HEK293 (cell line): Measurements from ENCODE around the gene FLT4.

Source experiments
- CTCF ChIA-PET: fragments of 350-600 bp; formaldehyde crosslinking; extraction: SDS; loops from one replicate; lab custom pipeline; 2021; ENCODE audit warnings: antibody characterized with exemption; lab: Yijun Ruan, JAX
- POLR2A ChIA-PET: fragments of 300-600 bp; formaldehyde crosslinking; extraction: SDS; loops from one replicate; lab custom pipeline; 2020; ENCODE audit warnings: antibody characterized with exemption, inconsistent platforms; lab: Yijun Ruan, JAX
- H3K27ac ChIP-seq: fragments of 200-500 bp; sonication (Bioruptor generic); 2 replicates; pipeline ENCODE4 v1.5.1; 2014; ENCODE audit warnings: low read depth, low read length, control low read depth, inconsistent platforms; ENCODE audit errors: extremely low read depth
- H3K36me3 ChIP-seq, 2 experiments: fragments of 200-500 bp in 1 of 2; sonication (Bioruptor generic) in 1 of 2; 1 replicate in 1 of 2; 2 replicates in 1 of 2; pipeline ENCODE4 v1.5.1; 2014 to 2017; ENCODE audit warnings: inconsistent platforms in 2 of 2, low read length in 2 of 2; ENCODE audit not compliant: control insufficient read depth in 2 of 2, insufficient read depth in 1 of 2
- H3K4me1 ChIP-seq: fragments of 200-500 bp; sonication (Bioruptor generic); 2 replicates; pipeline ENCODE4 v1.5.1; 2014; ENCODE audit warnings: mild to moderate bottlenecking, low read length, inconsistent platforms; ENCODE audit not compliant: control insufficient read depth, insufficient read depth
- H3K4me3 ChIP-seq: 2 replicates; pipeline ENCODE4 v1.5.1; 2011; ENCODE audit warnings: low read depth, mild to moderate bottlenecking, control low read depth, low read length, moderate library complexity
- H3K9me3 ChIP-seq: fragments of 200-500 bp; sonication (Bioruptor generic); 2 replicates; pipeline ENCODE4 v1.5.1; 2014; ENCODE audit warnings: low read depth, low read length, inconsistent platforms; ENCODE audit not compliant: control insufficient read depth, insufficient read depth
- AEBP2 ChIP-seq: fragments of 450-650 bp; formaldehyde crosslinking; IDR thresholded peaks from 2 replicates; pipeline ENCODE4 v1.5.1; 2016; ENCODE audit warnings: missing biosample characterization, missing genetic modification characterization, borderline replicate concordance
- HOXC10 ChIP-seq: sonication (generic); formaldehyde crosslinking; IDR thresholded peaks from 2 replicates; pipeline ENCODE4 v1.8.1; 2023; ENCODE audit warnings: mild to moderate bottlenecking, missing genetic modification reagents
- HOXD13 ChIP-seq: sonication (generic); formaldehyde crosslinking; IDR thresholded peaks from 2 replicates; pipeline ENCODE4 v1.8.0; 2022; ENCODE audit warnings: missing genetic modification reagents, borderline replicate concordance
- KLF7 ChIP-seq: fragments of 450-650 bp; formaldehyde crosslinking; IDR thresholded peaks from 2 replicates; pipeline ENCODE4 v1.5.1; 2016; ENCODE audit warnings: missing biosample characterization, missing genetic modification characterization, borderline replicate concordance
- PATZ1 ChIP-seq: fragments of 450-650 bp; formaldehyde crosslinking; IDR thresholded peaks from 2 replicates; pipeline ENCODE4 v1.5.1; 2016; ENCODE audit warnings: missing biosample characterization, missing genetic modification characterization
- TCF7L2 ChIP-seq: IDR thresholded peaks from 2 replicates; pipeline ENCODE4 v1.6.1; 2011; ENCODE audit warnings: low read depth, mild to moderate bottlenecking, inconsistent platforms, low read length, moderate library complexity, borderline replicate concordance
- ZNF138 ChIP-seq: fragments of 450-650 bp; formaldehyde crosslinking; IDR thresholded peaks from 2 replicates; pipeline ENCODE4 v1.5.1; 2016; ENCODE audit warnings: missing biosample characterization, missing genetic modification characterization, borderline replicate concordance
- ZNF155 ChIP-seq: fragments of 450-650 bp; formaldehyde crosslinking; IDR thresholded peaks from 2 replicates; pipeline ENCODE4 v1.5.1; 2016; ENCODE audit warnings: missing biosample characterization, missing genetic modification characterization
- ZNF169 ChIP-seq: fragments of 450-650 bp; formaldehyde crosslinking; IDR thresholded peaks from 2 replicates; pipeline ENCODE4 v1.5.1; 2016; ENCODE audit warnings: missing biosample characterization, missing genetic modification characterization
- ZNF391 ChIP-seq: fragments of 450-650 bp; formaldehyde crosslinking; IDR thresholded peaks from 2 replicates; pipeline ENCODE4 v1.5.1; 2016; ENCODE audit warnings: low read depth, missing biosample characterization, missing genetic modification characterization, borderline replicate concordance
- ZNF394 ChIP-seq: fragments of 450-650 bp; formaldehyde crosslinking; IDR thresholded peaks from 2 replicates; pipeline ENCODE4 v1.5.1; 2016; ENCODE audit warnings: missing biosample characterization, missing genetic modification characterization, mild to moderate bottlenecking, moderate library complexity, borderline replicate concordance
- ZNF404 ChIP-seq: fragments of 450-650 bp; formaldehyde crosslinking; IDR thresholded peaks from 2 replicates; pipeline ENCODE4 v1.5.1; 2017; ENCODE audit warnings: missing biosample characterization, missing genetic modification characterization
- ZNF530 ChIP-seq: fragments of 450-650 bp; formaldehyde crosslinking; IDR thresholded peaks from 2 replicates; pipeline ENCODE4 v1.5.1; 2016; ENCODE audit warnings: low read depth, missing biosample characterization, missing genetic modification characterization
- ZNF596 ChIP-seq: fragments of 450-650 bp; IDR thresholded peaks from 2 replicates; pipeline ENCODE4 v1.5.0; 2018; ENCODE audit warnings: missing biosample characterization, mild to moderate bottlenecking, missing genetic modification characterization, moderate library complexity
- ZNF624 ChIP-seq: fragments of 450-650 bp; formaldehyde crosslinking; IDR thresholded peaks from 2 replicates; pipeline ENCODE4 v1.5.1; 2017; ENCODE audit warnings: missing biosample characterization, missing genetic modification characterization
- ZNF707 ChIP-seq: fragments of 450-650 bp; formaldehyde crosslinking; IDR thresholded peaks from 2 replicates; pipeline ENCODE4 v1.5.1; 2016; ENCODE audit warnings: missing biosample characterization, missing genetic modification characterization
- TF ChIP-seq, protein P1 (sequence below): fragments of 450-650 bp; formaldehyde crosslinking; IDR thresholded peaks from 2 replicates; pipeline ENCODE4 v1.5.1; 2017; ENCODE audit warnings: missing biosample characterization, missing genetic modification characterization

Gene FLT4

DNA sequence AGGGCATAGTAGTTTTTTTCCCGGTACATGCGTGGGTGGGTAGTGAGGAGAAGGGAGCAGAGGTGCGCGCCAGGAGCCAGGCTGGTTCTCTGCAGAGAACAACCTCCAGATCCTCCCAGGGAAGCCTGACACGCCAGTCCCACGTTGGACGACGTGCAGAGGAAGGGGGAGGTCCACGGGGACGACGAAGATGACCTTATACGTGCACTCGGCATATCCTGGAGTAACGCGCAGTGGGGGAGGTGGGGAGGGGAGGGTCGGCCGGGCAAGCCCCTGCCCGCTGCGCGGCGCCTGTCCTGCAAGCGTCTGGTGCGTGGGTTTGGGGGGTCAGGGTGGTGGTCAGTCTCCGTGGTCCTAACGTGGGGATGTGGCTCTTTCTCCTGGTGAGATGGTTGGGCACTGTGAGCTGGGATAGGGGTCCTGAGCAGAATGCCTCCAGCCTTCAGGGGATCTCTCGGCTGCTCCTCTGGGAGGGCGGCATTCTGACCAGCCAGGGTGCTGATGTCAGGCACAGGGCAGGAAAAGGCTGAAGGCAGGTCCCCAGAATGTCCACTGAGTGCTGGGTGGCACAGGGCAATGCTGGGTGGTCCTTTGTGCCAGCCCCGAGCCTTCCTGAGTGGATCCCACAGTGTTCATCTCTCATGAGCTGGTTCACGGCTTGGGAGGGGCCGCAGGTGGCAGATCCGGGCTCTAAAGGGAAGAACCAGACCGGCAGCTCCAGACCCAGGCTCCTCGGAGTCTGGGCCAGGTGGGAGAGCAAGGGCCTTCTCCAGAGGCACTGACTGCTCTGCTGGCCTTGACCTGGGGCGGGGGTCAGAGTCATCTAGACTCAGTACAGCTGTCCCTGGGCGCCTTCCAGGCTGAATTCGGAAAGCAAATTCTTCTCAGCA is 47.6 kb downstream of the FLT4 start:
- POLR2A ChIA-PET, result no interaction called here
- CTCF ChIA-PET, result interaction anchor here (0.7 kb wide), 1 partner anchor 35 kb away, joined by 3 read pairs; no protein-coding TSS in a partner anchor
- H3K36me3 ChIP-seq, result no peaks in the 10 kb centered on the region; a peak in 1 of 3 replicates
- no peak overlapping the region for H3K27ac ChIP-seq
- H3K4me3 ChIP-seq, result no peak overlapping the region
- H3K4me1 ChIP-seq, result no peaks in the 10 kb centered on the region
- TF ChIP-seq ZNF530 (no peak), ZNF155 (tag by site-specific recombination) (no peak), ZNF138 (no peak), KLF7 (tag by site-specific recombination) (no peak), ZNF391 (no peak), ZNF624 (no peak), HOXD13 (no peak)
- TF ChIP-seq, protein P1, sequence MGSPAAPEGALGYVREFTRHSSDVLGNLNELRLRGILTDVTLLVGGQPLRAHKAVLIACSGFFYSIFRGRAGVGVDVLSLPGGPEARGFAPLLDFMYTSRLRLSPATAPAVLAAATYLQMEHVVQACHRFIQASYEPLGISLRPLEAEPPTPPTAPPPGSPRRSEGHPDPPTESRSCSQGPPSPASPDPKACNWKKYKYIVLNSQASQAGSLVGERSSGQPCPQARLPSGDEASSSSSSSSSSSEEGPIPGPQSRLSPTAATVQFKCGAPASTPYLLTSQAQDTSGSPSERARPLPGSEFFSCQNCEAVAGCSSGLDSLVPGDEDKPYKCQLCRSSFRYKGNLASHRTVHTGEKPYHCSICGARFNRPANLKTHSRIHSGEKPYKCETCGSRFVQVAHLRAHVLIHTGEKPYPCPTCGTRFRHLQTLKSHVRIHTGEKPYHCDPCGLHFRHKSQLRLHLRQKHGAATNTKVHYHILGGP (tag by site-specific recombination), result no peak
- H3K9me3 ChIP-seq, result no peaks in the 10 kb centered on the region

- no peaks in the 10 kb centered on the region for H3K9me3 ChIP-seq
- H3K36me3 ChIP-seq, result no peaks in the 10 kb centered on the region
- POLR2A ChIA-PET, result no interaction called here
- no peak overlapping the region for H3K27ac ChIP-seq
- TF ChIP-seq ZNF394 (tag by site-specific recombination) (no peak), ZNF596 (tag by site-specific recombination) (no peak), TCF7L2 (no peak), AEBP2 (tag by site-specific recombination) (no peak), ZNF707 (tag by site-specific recombination) (no peak), HOXC10 (no peak), PATZ1 (no peak), ZNF169 (tag by site-specific recombination) (no peak), ZNF404 (tag by site-specific recombination) (no peak)
- CTCF ChIA-PET, result no interaction called here
- H3K4me3 ChIP-seq, result no peak overlapping the region
- H3K4me1 ChIP-seq, result no peaks in the 10 kb centered on the region
These were observed 48.8 kb downstream of the FLT4 start for GRCh38 chr5:180600554-180601041.
